Skeletal muscle tissue (tissue), 4 donors: Measurements from ENCODE around the gene PTK7. TPM values are rescaled to one million over a fixed set of nuclear protein-coding genes. Genes with fewer than 3 reads are reported as not detected.

ENCODE experiments used
- H3K27ac ChIP-seq: one replicate; pipeline ENCODE4 v1.7.0; 2013; ENCODE audit warnings: mild to moderate bottlenecking, low read depth, low read length, inconsistent platforms
- H3K27me3 ChIP-seq, 3 donors: one replicate each; pipeline ENCODE4 v1.7.0; 2013; ENCODE audit warnings: low read length in 3 of 3; ENCODE audit not compliant: control insufficient read depth in 3 of 3, insufficient read depth in 3 of 3
- H3K36me3 ChIP-seq, 3 donors: one replicate each; pipeline ENCODE4 v1.7.0; 2013; ENCODE audit warnings: low read length in 3 of 3; ENCODE audit not compliant: control insufficient read depth in 3 of 3, insufficient read depth in 3 of 3
- H3K4me1 ChIP-seq, 3 donors: one replicate each; pipeline ENCODE4 v1.7.0; 2013; ENCODE audit warnings: low read length in 3 of 3, mild to moderate bottlenecking in 3 of 3; ENCODE audit not compliant: control insufficient read depth in 3 of 3, insufficient read depth in 3 of 3
- H3K4me3 ChIP-seq, 3 donors: one replicate each; pipeline ENCODE4 v1.7.0; 2013; ENCODE audit warnings: low read length in 3 of 3
- H3K9ac ChIP-seq, 3 donors: one replicate each; pipeline ENCODE4 v1.7.0; 2013; ENCODE audit warnings: low read length in 3 of 3, mild to moderate bottlenecking in 3 of 3, moderate library complexity in 2 of 3, low read depth in 1 of 3
- H3K9me3 ChIP-seq, 3 donors: one replicate each; pipeline ENCODE4 v1.7.0; 2013; ENCODE audit warnings: low read length in 3 of 3; ENCODE audit not compliant: control insufficient read depth in 3 of 3
- total RNA-seq: library from RNA; depleted of rRNA; stranded (reverse); fragments of >200 nt; gene quantifications from one replicate; pipeline ENCODE4 v1.2.3, GENCODE V29; 2014
- donor health status: Osteomylitis.

The PTK7 gene
- total RNA-seq, 1 donor from 2014 or later = 50.1 TPM

DNA sequence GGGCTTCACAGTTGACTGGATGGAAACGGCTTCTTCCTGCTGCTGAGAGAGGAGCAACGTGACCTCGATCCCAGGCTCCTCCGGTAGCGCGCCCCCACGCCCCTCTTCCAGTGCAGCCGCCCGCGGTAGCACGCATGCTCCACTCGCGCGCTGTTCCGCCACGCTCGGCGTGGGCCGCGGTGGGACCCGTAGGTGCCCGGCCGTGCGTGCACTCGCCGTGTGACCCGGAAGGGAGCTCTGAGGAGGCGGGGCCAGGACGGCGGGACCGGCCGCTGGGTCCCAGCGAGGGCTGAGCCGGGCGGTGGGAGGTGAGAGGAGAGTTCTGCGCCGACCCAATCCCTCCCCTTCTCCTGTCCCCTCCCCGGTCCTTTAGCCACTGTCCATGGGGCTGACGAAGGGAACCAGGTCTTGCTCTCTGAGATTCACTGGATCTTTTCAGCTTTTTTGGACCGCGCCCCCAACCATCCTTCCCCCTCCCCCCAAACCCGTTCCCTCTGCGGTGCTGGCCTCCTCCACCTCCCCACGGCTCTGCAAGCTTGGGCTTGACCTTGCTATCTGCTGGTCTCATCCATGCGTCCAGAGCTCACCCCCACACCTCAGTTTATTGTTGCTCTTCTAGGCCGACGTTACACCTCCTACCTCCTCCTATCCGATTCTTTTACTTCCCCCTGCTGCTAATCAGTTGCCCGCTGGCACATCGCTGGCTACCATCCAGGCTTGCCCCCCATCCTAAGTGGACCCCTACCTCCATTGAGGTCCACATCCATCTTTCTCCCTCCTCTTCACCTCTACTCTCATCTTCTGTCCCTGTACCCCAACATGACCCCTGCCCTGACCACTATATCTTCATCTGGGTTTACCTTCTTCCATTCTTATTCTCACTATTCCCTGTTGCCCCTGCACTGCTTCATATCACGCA lies 106.1 kb downstream of the PTK7 start, which contains the start of gene CUL9:
Gene CUL9 (plus strand): TSS at position 255 of the 919 bp plus-strand sequence. CDS start 2,115 bp downstream, outside the sequence.
- H3K27ac ChIP-seq = peak within 1 kb of the TSS; percentile 57
- peak within 1 kb of the TSS; percentile 77 to 95 (median 93) for H3K4me3 ChIP-seq
- peak within 1 kb of the TSS; percentile 85 to 87 (median 86) for H3K9ac ChIP-seq
- H3K27me3 ChIP-seq = no peaks in the 10 kb centered on the region
- H3K36me3 ChIP-seq = peaks cover 43 to 48% (median 46%) of the 10 kb centered on the region in 3 donors
- H3K4me1 ChIP-seq = peaks cover 16 to 26% (median 22%) of the 10 kb centered on the region in 3 donors
- H3K9me3 ChIP-seq = no peaks in the 10 kb centered on the region

DNA sequence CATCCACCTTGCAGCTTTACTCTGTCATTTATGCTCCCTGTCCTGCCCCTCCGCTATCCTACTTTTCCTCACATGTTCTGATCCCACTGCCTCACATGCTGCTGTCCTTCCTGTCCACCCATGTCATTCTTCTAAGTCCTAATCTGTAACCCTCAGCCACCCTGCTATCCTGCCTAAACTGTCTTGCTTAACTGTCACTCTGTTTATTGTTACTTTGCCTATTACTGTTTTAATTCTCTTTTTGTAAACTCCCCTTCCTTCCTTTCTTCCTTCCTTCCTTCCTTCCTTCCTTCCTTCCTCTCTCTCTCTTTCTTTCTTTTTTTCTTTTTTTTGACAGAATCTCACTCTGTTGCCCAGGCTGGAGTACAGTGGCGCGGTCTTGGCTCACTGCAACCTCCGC lies 107.3 kb downstream of the PTK7 start:
- peak overlapping the region in 2 of 3 donors; percentile 93 to 95 for H3K4me3 ChIP-seq
- peaks cover 16 to 26% (median 22%) of the 10 kb centered on the region in 3 donors for H3K4me1 ChIP-seq
- H3K27ac ChIP-seq = no peak overlapping the region
- peaks cover 48 to 54% (median 49%) of the 10 kb centered on the region in 3 donors for H3K36me3 ChIP-seq
- H3K9me3 ChIP-seq = no peaks in the 10 kb centered on the region
- peak overlapping the region in 2 of 3 donors; percentile 42 to 87 for H3K9ac ChIP-seq
- H3K27me3 ChIP-seq = no peaks in the 10 kb centered on the region

DNA sequence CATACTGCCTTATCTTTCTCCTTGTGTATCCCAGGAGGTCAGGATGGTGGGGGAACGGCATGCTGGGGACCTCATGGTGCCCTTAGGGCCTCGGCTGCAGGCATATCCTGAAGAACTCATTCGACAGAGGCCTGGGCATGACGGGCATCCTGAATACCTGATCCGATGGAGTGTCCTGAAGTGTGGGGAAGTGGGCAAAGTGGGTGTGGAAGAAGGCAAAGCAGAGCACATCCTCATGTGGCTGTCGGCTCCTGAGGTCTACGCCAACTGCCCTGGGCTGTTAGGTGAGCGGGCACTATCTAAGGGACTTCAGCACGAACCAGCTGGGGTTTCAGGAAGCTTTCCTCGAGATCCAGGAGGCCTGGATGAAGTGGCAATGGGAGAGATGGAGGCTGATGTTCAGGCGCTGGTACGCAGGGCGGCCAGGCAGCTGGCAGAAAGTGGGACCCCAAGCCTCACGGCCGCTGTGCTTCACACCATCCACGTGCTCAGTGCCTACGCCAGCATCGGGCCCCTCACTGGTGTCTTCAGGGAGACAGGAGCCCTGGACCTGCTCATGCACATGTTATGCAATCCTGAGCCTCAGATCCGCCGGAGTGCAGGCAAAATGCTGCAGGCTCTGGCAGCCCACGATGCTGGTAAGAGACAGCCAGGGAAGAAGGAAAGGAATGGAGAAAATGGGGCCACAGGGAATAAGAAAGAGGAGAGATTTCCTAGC lies 108.3 kb downstream of the PTK7 start:
- Histone ChIP-seq H3K4me3 (no peak overlapping the region), H3K27ac (no peak overlapping the region), H3K27me3 (no peaks in the 10 kb centered on the region), H3K4me1 (peaks cover 16 to 26% (median 22%) of the 10 kb centered on the region in 3 donors), H3K9me3 (no peaks in the 10 kb centered on the region), H3K36me3 (peaks cover 41 to 47% (median 43%) of the 10 kb centered on the region in 3 donors), H3K9ac (no peak overlapping the region)

DNA sequence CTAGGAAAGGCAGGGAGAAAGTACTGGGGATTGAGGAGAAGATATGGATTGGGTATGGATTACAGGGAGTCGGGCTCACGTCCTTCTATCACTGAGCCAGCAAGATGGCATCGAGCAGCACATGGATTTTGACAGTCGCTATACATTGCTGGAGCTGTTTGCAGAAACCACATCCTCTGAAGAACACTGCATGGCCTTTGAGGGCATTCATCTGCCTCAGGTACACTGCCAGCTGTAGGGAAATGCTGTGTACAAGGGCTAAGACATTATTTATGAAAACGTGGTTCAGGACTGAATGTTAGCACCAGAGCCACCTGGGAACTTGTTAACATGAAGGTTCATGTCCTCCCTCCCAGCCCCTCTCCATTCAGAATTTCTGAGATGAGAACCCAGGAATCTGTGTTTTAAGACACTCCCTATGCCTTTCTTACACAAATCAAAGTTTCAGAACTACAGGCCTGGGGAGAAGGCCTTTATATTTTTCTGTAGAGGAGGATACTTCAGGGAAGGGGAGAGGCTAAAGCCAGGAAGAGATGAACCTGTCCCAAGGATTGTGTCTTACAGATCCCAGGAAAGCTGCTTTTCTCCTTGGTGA lies 109.4 kb downstream of the PTK7 start:
- H3K9me3 ChIP-seq = no peaks in the 10 kb centered on the region
- no peak overlapping the region for H3K27ac ChIP-seq
- H3K4me3 ChIP-seq = no peak overlapping the region
- peaks cover 16 to 26% (median 22%) of the 10 kb centered on the region in 3 donors for H3K4me1 ChIP-seq
- no peaks in the 10 kb centered on the region for H3K27me3 ChIP-seq
- peaks cover 36 to 44% (median 41%) of the 10 kb centered on the region in 3 donors for H3K36me3 ChIP-seq
- peak overlapping the region in 2 of 3 donors; percentile 10 to 11 for H3K9ac ChIP-seq

DNA sequence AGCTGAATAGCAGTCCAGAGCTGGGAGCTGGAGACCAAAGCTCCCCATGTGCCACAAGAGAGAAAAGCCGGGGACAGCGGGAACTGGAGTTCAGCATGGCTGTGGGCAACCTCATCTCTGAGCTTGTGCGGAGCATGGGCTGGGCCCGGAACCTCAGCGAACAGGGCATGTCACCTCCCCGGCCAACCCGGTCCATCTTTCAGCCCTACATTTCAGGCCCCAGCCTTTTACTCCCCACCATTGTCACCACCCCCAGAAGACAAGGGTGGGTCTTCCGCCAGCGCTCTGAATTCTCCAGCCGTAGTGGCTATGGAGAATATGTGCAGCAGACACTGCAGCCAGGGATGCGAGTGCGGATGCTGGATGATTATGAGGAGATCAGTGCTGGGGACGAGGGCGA lies 109.9 kb downstream of the PTK7 start:
- Histone ChIP-seq H3K36me3 (peaks cover 34 to 43% (median 41%) of the 10 kb centered on the region in 3 donors), H3K4me1 (peaks cover 16 to 26% (median 22%) of the 10 kb centered on the region in 3 donors), H3K27me3 (no peaks in the 10 kb centered on the region), H3K27ac (no peak overlapping the region), H3K9me3 (no peaks in the 10 kb centered on the region), H3K4me3 (no peak overlapping the region), H3K9ac (peak overlapping the region in 1 of 3 donors; percentile 10)

DNA sequence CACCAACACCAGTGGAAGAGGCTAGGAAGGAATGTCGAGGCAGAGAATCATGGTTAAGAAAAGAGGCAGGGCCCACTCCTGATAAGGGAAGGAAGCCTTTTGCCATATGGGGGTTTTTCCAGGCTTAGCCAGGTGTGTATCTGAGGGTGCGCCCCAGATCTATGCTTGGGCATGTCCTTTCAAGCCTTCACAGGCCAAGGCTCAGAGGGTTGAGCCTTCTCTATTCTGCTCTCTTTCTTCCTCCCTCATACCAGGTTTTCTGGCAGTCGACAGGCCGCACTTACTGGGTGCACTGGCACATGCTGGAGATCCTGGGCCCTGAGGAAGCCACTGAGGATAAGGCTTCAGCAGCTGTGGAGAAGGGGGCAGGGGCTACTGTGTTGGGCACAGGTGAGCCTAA lies 110.6 kb downstream of the PTK7 start:
- H3K36me3 ChIP-seq = peaks cover 34 to 44% (median 41%) of the 10 kb centered on the region in 3 donors
- no peak overlapping the region for H3K4me3 ChIP-seq
- no peak overlapping the region for H3K9ac ChIP-seq
- no peaks in the 10 kb centered on the region for H3K27me3 ChIP-seq
- peaks cover 14 to 22% (median 19%) of the 10 kb centered on the region in 3 donors for H3K4me1 ChIP-seq
- H3K9me3 ChIP-seq = no peaks in the 10 kb centered on the region
- no peak overlapping the region for H3K27ac ChIP-seq

DNA sequence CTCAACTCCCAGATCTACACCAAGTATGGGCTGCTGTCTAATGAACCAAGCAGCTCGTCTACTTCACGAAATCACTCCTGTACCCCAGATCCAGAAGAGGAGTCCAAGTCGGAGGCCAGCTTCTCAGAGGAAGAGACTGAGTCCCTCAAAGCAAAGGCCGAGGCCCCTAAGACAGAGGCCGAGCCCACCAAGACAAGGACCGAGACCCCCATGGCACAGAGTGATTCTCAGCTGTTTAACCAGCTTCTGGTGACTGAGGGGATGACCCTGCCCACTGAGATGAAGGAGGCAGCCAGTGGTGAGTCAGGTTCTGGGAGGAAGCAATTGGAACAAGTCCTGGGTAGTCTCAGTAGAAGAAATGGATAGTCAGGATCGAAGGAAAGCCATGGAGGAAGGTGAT lies 111.7 kb downstream of the PTK7 start:
- Histone ChIP-seq H3K27me3 (no peaks in the 10 kb centered on the region), H3K36me3 (peaks cover 35 to 49% (median 43%) of the 10 kb centered on the region in 3 donors), H3K4me1 (peaks cover 8 to 14% (median 11%) of the 10 kb centered on the region in 3 donors), H3K4me3 (no peak overlapping the region), H3K9ac (no peak overlapping the region), H3K27ac (no peak overlapping the region), H3K9me3 (no peaks in the 10 kb centered on the region)

DNA sequence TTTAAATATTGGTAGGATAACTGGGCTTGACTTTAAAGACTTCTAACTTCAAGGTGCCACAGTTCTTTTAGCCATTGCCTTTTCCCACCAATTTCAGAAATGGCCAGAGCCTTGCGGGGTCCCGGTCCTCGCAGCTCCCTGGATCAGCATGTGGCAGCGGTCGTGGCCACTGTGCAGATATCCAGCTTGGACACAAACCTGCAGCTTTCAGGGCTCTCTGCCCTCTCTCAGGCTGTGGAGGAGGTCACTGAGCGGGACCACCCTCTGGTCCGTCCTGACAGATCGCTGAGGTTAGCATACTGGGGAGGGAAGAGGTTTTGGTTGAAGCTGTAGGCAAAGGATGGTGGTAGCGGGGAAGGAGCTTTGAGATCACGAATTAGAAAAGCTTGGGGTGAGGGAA lies 112.3 kb downstream of the PTK7 start:
- no peak overlapping the region for H3K27ac ChIP-seq
- peaks cover 39 to 55% (median 47%) of the 10 kb centered on the region in 3 donors for H3K36me3 ChIP-seq
- H3K9me3 ChIP-seq = no peaks in the 10 kb centered on the region
- no peak overlapping the region for H3K4me3 ChIP-seq
- H3K4me1 ChIP-seq = peaks cover 2 to 8% (median 6%) of the 10 kb centered on the region in 3 donors
- H3K9ac ChIP-seq = no peak overlapping the region
- no peaks in the 10 kb centered on the region for H3K27me3 ChIP-seq

DNA sequence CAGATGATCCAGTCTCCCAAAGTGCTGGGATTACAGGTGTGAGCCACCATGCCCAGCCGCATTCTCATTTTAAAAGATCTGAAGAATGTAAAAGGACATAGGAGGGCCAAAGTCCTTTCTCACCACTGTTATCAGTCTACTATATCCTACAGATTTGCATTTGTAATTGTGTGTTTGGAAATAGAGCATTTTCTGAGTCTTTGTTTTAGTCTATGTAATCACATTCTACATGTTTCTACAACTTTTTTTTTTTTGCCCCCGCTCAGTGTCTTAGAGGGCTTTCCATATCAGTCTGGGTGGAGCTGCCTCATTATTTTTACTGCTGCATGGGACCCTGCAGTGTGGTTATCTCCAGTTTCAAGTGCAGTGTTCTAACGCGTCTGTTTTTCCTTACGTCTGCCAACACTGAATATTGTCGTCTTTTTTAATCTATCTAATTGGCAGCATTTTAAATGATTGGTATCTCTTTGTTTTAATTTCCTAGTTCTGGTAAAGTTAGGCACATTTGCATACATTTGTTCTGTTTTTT lies 113.7 kb downstream of the PTK7 start:
- no peaks in the 10 kb centered on the region for H3K27me3 ChIP-seq
- H3K4me3 ChIP-seq = no peak overlapping the region
- H3K27ac ChIP-seq = no peak overlapping the region
- H3K9ac ChIP-seq = no peak overlapping the region
- H3K36me3 ChIP-seq = peaks cover 35 to 55% (median 48%) of the 10 kb centered on the region in 3 donors
- no peaks in the 10 kb centered on the region for H3K4me1 ChIP-seq
- H3K9me3 ChIP-seq = no peaks in the 10 kb centered on the region
